ENCODE measurements around the gene SPOP. TPM values are rescaled to one million over a fixed set of nuclear protein-coding genes. Genes with fewer than 3 reads are reported as not detected.

SPOP gene
- total and polyA plus RNA-seq, 2 of the 4 experiments (the other 2 are of a cell fraction): 24.9 to 47.5 TPM

- Histone ChIP-seq H2AK9ac (replicated peaks; ENCODE audit: low read depth, low read length, poor library complexity) (no peak overlapping the region), H3K4me2 (ENCODE audit: low read depth, low read length) (no peak overlapping the region), H3K18ac (ENCODE audit: low read depth, low read length) (no peak overlapping the region), H3K23ac (ENCODE audit: low read depth, low read length) (no peak overlapping the region), H2BK15ac (ENCODE audit: low read depth, low read length) (no peak overlapping the region), H4K8ac (ENCODE audit: low read depth in 2 of 2, low read length in 2 of 2) (no peak overlapping the region), H3K27me3 (ENCODE audit: control insufficient read depth, insufficient read depth, low read length) (peaks cover 21% of the 10 kb centered on the region), H3K4ac (ENCODE audit: low read depth, low read length) (no peak overlapping the region), H2BK20ac (ENCODE audit: low read depth, low read length) (no peak overlapping the region), H3K27ac (ENCODE audit: insufficient read depth, low read length) (no peak overlapping the region), H3K4me3 (ENCODE audit: insufficient read depth, low read depth, low read length) (no peak overlapping the region), H4K20me1 (ENCODE audit: insufficient read depth, low read length) (no peaks in the 10 kb centered on the region), H3K79me1 (ENCODE audit: low read depth in 1 of 2, low read length in 2 of 2) (no peaks in the 10 kb centered on the region), H2BK120ac (ENCODE audit: low read depth, low read length) (no peak overlapping the region), H4K5ac (ENCODE audit: low read depth, low read length) (no peak overlapping the region), H2AFZ (replicated peaks; ENCODE audit: low read length, poor library complexity) (no peak overlapping the region), H3K9ac (ENCODE audit: low read depth, low read length) (no peak overlapping the region), H3K36me3 (ENCODE audit: control insufficient read depth, insufficient read depth, low read length) (no peaks in the 10 kb centered on the region), H2AK5ac (ENCODE audit: low read depth, low read length) (no peak overlapping the region), H3K9me1 (ENCODE audit: insufficient read depth, low read length) (no peaks in the 10 kb centered on the region), H3K56ac (ENCODE audit: extremely low read depth, insufficient read depth, low read length) (no peak overlapping the region), H3K9me3 (ENCODE audit: control insufficient read depth, insufficient read depth, low read length) (no peaks in the 10 kb centered on the region), H2BK5ac (ENCODE audit: low read depth, low read length, poor library complexity, severe bottlenecking) (no peak overlapping the region), H4K91ac (ENCODE audit: insufficient read depth, low read depth, low read length) (no peak overlapping the region), H3K14ac (replicated peaks; ENCODE audit: low read depth, low read length) (no peak overlapping the region), H3K4me1 (ENCODE audit: control insufficient read depth, insufficient read depth, low read length) (peaks cover 2% of the 10 kb centered on the region; the same call in 1 of the 2 replicates)
- in situ Hi-C loops (cut with MboI; ENCODE audit: low sequenced_read_pairs): loop anchor here (5.0 kb wide), 1 partner anchor 117 kb away; no protein-coding TSS in a partner anchor
- BruUV-seq (replicated peaks): no TSS peak
- no peak for ATAC-seq (ENCODE audit: low read depth)
- WGBS, 2 experiments (ENCODE audit: extremely low coverage in 2 of 2, insufficient read length in 1 of 2): 76% methylated on average over 4 of the region's 8 CpGs; no CpG with 5 or more reads in 1 of the 2 experiments
- dilution Hi-C loops (cut with HindIII; ENCODE audit: low sequenced_read_pairs, unreplicated experiment): no loop called here
- no peak for DNase-seq
- TF ChIP-seq RAD21 (IDR thresholded peaks at IDR 0.05; ENCODE audit: low read length) (no peak), MXI1 (IDR thresholded peaks at IDR 0.05; ENCODE audit: borderline replicate concordance, low read depth, low read length) (no peak), BHLHE40 (IDR thresholded peaks at IDR 0.05; ENCODE audit: low read depth, low read length) (no peak), USF2 (IDR thresholded peaks at IDR 0.05; ENCODE audit: low read depth, low read length) (no peak), MAFK (IDR thresholded peaks at IDR 0.05; ENCODE audit: low read depth, low read length) (no peak), CHD1 (IDR thresholded peaks at IDR 0.05; ENCODE audit: low read depth, low read length) (no peak), FOS (IDR thresholded peaks at IDR 0.05; ENCODE audit: low read depth, low read length) (no peak)
- intact Hi-C loops (cut with micrococcal nuclease): no loop called here
- POLR2A ChIA-PET (ENCODE audit: unreplicated experiment): no interaction called here
- CTCF ChIA-PET: no interaction called here
Measured at GRCh38 chr17:49553676-49554335, 124.1 kb downstream of the SPOP start.
